ENCODE results near the gene HOMER2. TPM values are rescaled to one million over a fixed set of nuclear protein-coding genes. Genes with fewer than 3 reads are reported as not detected.
"Not testable (repeated sequence)": the region's sequence is repeated elsewhere in the genome, so short reads cannot be mapped to it uniquely, and the experiment has no call there.

The HOMER2 gene
- total RNA-seq, 1 donor: 3.7 TPM

- Histone ChIP-seq H3K27me3 (ENCODE audit: insufficient read depth, low read length) (peaks cover 3% of the 10 kb centered on the region), H3K4me1 (ENCODE audit: insufficient read depth, low read length) (peaks cover 12% of the 10 kb centered on the region), H3K9me3 (ENCODE audit: low read depth, low read length) (no peaks in the 10 kb centered on the region), H3K4me3 (ENCODE audit: low read length) (no peak overlapping the region)
Measured at GRCh38 chr15:82946155-82946701, 6.3 kb downstream of the HOMER2 start.

GRCh38 chr15:82945326-82945725, 7.2 kb downstream of the HOMER2 start:
- H3K4me3 ChIP-seq (ENCODE audit: low read length): no peak overlapping the region
- no peaks in the 10 kb centered on the region for H3K27me3 ChIP-seq (ENCODE audit: insufficient read depth, low read length)
- H3K4me1 ChIP-seq (ENCODE audit: insufficient read depth, low read length): peaks cover 7% of the 10 kb centered on the region
- H3K9me3 ChIP-seq (ENCODE audit: low read depth, low read length): no peaks in the 10 kb centered on the region

DNA sequence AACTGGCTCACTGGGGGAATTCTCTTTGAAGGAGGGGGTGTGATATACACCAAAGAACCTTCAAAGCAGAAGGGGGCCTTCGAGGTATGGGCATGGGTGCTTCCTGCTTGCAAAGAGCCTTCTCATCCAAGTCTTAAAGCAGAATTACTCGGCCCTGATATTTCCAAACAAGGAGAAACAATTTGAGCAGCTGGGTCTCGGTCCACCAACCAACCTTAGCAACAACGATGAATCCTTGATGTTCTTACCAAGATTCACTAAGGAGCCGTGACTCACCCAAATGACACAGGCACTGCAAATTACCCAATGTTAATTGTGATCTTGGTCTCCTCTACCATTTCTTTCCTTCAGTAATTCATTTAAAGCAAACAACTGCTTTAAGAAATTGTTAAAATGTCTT, 7.7 kb downstream of the HOMER2 start:
- H3K4me3 ChIP-seq (ENCODE audit: low read length): no peak overlapping the region
- no peaks in the 10 kb centered on the region for H3K9me3 ChIP-seq (ENCODE audit: low read depth, low read length)
- peaks cover 7% of the 10 kb centered on the region for H3K4me1 ChIP-seq (ENCODE audit: insufficient read depth, low read length)
- no peaks in the 10 kb centered on the region for H3K27me3 ChIP-seq (ENCODE audit: insufficient read depth, low read length)

DNA sequence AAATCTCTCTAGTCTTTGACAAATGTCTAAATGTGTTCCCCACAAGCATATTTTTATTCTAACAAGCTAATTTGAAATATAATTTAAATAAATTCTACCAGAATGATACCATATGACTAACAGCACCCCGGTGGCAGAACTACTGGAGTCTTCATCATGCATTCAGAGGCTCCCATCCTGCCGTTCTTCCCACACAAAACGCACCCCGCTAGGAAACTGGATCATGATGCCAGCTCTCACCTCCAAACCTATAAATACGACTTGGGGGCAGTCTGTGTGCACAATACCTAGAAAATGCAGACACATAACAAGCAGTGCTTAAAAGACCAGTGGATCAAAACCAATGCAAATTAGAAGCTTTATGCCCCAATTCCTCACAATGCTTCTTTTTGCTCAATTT, 8.5 kb downstream of the HOMER2 start:
- Histone ChIP-seq H3K4me3 (ENCODE audit: low read length) (no peak overlapping the region), H3K4me1 (ENCODE audit: insufficient read depth, low read length) (peaks cover 7% of the 10 kb centered on the region), H3K27me3 (ENCODE audit: insufficient read depth, low read length) (no peaks in the 10 kb centered on the region), H3K9me3 (ENCODE audit: low read depth, low read length) (no peaks in the 10 kb centered on the region)

GRCh38 chr15:82943176-82943575, 9.3 kb downstream of the HOMER2 start:
- no peak overlapping the region for H3K4me3 ChIP-seq (ENCODE audit: low read length)
- no peaks in the 10 kb centered on the region for H3K9me3 ChIP-seq (ENCODE audit: low read depth, low read length)
- H3K27me3 ChIP-seq (ENCODE audit: insufficient read depth, low read length): no peaks in the 10 kb centered on the region
- H3K4me1 ChIP-seq (ENCODE audit: insufficient read depth, low read length): peaks cover 7% of the 10 kb centered on the region

DNA sequence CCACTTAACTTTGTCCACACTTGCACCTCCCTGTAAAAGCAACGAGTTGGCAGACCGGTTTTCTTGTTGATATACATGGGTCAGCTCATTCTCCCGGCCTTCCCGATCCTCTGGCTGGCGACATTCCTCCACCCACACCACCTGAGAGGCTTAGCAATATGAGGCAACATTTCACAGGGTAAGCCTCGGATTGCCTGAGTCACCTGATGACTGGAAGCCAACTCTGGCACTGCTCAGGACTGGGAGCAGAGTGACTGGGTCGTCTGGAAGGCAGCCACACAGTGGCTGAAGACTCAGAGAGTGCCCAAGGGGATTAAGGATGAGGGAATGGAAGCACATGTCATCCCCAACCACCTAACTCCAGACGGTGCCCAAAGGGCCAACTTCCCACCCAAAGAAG, 9.8 kb downstream of the HOMER2 start:
- H3K9me3 ChIP-seq (ENCODE audit: low read depth, low read length): no peaks in the 10 kb centered on the region
- no peak overlapping the region for H3K4me3 ChIP-seq (ENCODE audit: low read length)
- H3K4me1 ChIP-seq (ENCODE audit: insufficient read depth, low read length): peaks cover 7% of the 10 kb centered on the region
- no peaks in the 10 kb centered on the region for H3K27me3 ChIP-seq (ENCODE audit: insufficient read depth, low read length)

DNA sequence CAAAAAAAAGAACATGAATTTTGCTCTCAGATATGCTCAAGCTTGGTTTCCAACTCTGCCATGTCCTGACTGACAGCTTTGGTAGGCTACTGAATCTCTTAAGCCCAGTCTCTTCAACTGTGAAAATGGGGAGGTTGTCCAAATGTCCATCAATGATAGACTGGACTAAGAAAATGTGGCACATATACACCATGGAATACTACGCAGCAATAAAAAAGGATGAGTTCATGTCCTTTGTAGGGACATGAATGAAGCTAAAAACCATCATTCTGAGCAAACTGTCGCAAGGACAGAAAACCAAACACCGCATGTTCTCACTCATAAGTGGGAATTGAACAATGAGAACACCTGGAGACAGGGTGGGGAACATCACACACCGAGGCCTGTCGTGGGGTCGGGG, 12.8 kb downstream of the HOMER2 start:
- not testable (repeated sequence) for H3K9me3 ChIP-seq (ENCODE audit: low read depth, low read length); H3K4me1 ChIP-seq (ENCODE audit: insufficient read depth, low read length); H3K27me3 ChIP-seq (ENCODE audit: insufficient read depth, low read length); H3K4me3 ChIP-seq (ENCODE audit: low read length)

DNA sequence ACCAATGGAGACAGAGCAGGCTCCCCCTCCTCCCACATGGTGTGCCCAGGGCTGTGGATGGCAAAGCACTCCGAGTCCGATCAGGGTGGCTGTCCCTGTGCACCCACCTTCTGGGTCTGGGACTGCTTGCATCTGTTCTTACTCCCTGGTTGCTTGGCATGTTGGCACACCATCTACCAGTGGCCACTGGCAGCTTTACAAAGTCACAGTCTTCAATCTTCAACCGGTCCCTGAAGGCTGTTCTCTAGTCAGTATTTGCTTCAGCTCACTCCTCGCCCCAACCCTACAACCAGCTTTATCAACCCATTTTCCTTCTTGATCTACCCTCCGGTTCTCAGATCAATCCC, 14.8 kb downstream of the HOMER2 start:
- Histone ChIP-seq H3K4me3 (ENCODE audit: low read length) (no peak overlapping the region), H3K27me3 (ENCODE audit: insufficient read depth, low read length) (no peaks in the 10 kb centered on the region), H3K9me3 (ENCODE audit: low read depth, low read length) (no peaks in the 10 kb centered on the region), H3K4me1 (ENCODE audit: insufficient read depth, low read length) (no peaks in the 10 kb centered on the region)

GRCh38 chr15:82936966-82937711, 15.4 kb downstream of the HOMER2 start:
- no peak overlapping the region for H3K4me3 ChIP-seq (ENCODE audit: low read length)
- no peaks in the 10 kb centered on the region for H3K9me3 ChIP-seq (ENCODE audit: low read depth, low read length)
- no peaks in the 10 kb centered on the region for H3K27me3 ChIP-seq (ENCODE audit: insufficient read depth, low read length)
- H3K4me1 ChIP-seq (ENCODE audit: insufficient read depth, low read length): no peaks in the 10 kb centered on the region

GRCh38 chr15:82935382-82935781, 17.1 kb downstream of the HOMER2 start:
- H3K4me1 ChIP-seq (ENCODE audit: insufficient read depth, low read length): no peaks in the 10 kb centered on the region
- H3K27me3 ChIP-seq (ENCODE audit: insufficient read depth, low read length): no peaks in the 10 kb centered on the region
- no peak overlapping the region for H3K4me3 ChIP-seq (ENCODE audit: low read length)
- H3K9me3 ChIP-seq (ENCODE audit: low read depth, low read length): no peaks in the 10 kb centered on the region

DNA sequence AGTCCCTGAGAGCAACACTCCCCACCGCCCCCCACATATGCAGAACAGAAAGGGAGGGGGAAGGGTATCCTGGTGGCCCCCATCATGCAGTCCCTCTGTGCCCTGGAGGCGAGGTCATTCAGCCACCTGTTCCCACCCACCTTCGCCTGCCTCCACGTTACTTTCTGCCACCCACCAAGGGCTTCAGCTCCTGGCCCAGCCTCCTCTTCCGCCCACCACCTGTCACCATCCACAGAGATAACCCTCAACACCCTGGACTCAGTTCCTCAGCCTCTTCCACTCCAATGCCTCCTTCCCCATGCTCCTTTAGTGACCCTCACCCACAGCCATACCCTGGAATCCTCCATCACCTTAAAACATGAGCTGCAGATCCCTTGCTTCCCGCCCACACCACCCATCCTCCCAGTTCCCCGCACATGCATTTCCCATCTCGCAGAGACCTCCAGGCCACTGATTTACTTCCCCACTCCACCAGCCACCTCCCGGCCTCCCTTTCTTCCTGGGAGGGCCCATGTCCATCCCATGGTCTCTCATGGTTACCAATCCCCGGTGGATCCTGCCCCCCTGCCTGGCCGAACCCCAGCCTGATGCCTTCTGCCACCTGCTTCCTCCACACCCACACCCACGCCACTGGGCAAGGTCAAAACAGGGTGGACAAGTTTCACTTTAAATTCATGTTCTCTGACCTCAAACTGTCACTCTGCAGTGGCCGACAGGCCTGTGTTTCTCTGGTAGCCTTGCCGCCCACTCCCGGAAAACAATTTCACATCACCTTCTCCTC, 18.2 kb downstream of the HOMER2 start:
- H3K9me3 ChIP-seq (ENCODE audit: low read depth, low read length): no peaks in the 10 kb centered on the region
- no peaks in the 10 kb centered on the region for H3K4me1 ChIP-seq (ENCODE audit: insufficient read depth, low read length)
- H3K4me3 ChIP-seq (ENCODE audit: low read length): no peak overlapping the region
- no peaks in the 10 kb centered on the region for H3K27me3 ChIP-seq (ENCODE audit: insufficient read depth, low read length)

GRCh38 chr15:82933576-82933975, 18.9 kb downstream of the HOMER2 start:
- H3K9me3 ChIP-seq (ENCODE audit: low read depth, low read length): no peaks in the 10 kb centered on the region
- H3K4me3 ChIP-seq (ENCODE audit: low read length): no peak overlapping the region
- no peaks in the 10 kb centered on the region for H3K27me3 ChIP-seq (ENCODE audit: insufficient read depth, low read length)
- H3K4me1 ChIP-seq (ENCODE audit: insufficient read depth, low read length): no peaks in the 10 kb centered on the region

- Histone ChIP-seq H3K27me3 (ENCODE audit: insufficient read depth, low read length) (no peaks in the 10 kb centered on the region), H3K4me1 (ENCODE audit: insufficient read depth, low read length) (no peaks in the 10 kb centered on the region), H3K4me3 (ENCODE audit: low read length) (no peak overlapping the region), H3K9me3 (ENCODE audit: low read depth, low read length) (no peaks in the 10 kb centered on the region)
Measured at GRCh38 chr15:82931221-82931620, 21.3 kb downstream of the HOMER2 start.

- H3K4me1 ChIP-seq (ENCODE audit: insufficient read depth, low read length): no peaks in the 10 kb centered on the region
- H3K9me3 ChIP-seq (ENCODE audit: low read depth, low read length): no peaks in the 10 kb centered on the region
- H3K4me3 ChIP-seq (ENCODE audit: low read length): no peak overlapping the region
- H3K27me3 ChIP-seq (ENCODE audit: insufficient read depth, low read length): no peaks in the 10 kb centered on the region
Measured at GRCh38 chr15:82930461-82930860, 22.1 kb downstream of the HOMER2 start.

GRCh38 chr15:82928711-82929110, 23.8 kb downstream of the HOMER2 start:
- H3K9me3 ChIP-seq (ENCODE audit: low read depth, low read length): no peaks in the 10 kb centered on the region
- no peaks in the 10 kb centered on the region for H3K4me1 ChIP-seq (ENCODE audit: insufficient read depth, low read length)
- no peaks in the 10 kb centered on the region for H3K27me3 ChIP-seq (ENCODE audit: insufficient read depth, low read length)
- H3K4me3 ChIP-seq (ENCODE audit: low read length): no peak overlapping the region

DNA sequence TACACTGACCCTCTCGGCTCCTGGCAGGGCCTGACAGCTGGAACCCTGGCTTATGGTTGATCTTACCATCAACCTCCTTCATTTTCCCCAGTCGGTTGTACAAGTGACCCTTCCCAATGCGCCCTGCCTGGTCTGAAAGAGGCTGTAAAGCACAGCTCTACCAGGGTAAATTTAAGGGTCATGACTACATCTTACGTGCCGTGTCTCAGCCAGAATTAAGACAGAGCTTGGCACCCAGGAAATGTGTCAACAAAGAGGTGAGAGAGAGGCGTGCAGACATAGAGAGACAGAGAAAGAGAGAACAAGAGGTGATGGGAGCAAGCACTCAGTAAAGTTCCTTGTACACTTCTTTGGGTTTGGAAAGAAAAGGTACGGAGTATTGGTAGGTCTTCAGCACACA, 28.8 kb downstream of the HOMER2 start:
- Histone ChIP-seq H3K4me3 (ENCODE audit: low read length) (no peak overlapping the region), H3K9me3 (ENCODE audit: low read depth, low read length) (no peaks in the 10 kb centered on the region), H3K4me1 (ENCODE audit: insufficient read depth, low read length) (no peaks in the 10 kb centered on the region), H3K27me3 (ENCODE audit: insufficient read depth, low read length) (no peaks in the 10 kb centered on the region)

All from mononuclear cell (primary cell).